KG1 (cell line): ENCODE measurements around the gene ERBB4.
"Not testable (repeated sequence)": the region's sequence is repeated elsewhere in the genome, so short reads cannot be mapped to it uniquely, and the experiment has no call there.

Experiments used
- DNase-seq: peaks from one replicate; lab custom pipeline; 2025; lab: John Stamatoyannopoulos, UW

Gene ERBB4

DNA sequence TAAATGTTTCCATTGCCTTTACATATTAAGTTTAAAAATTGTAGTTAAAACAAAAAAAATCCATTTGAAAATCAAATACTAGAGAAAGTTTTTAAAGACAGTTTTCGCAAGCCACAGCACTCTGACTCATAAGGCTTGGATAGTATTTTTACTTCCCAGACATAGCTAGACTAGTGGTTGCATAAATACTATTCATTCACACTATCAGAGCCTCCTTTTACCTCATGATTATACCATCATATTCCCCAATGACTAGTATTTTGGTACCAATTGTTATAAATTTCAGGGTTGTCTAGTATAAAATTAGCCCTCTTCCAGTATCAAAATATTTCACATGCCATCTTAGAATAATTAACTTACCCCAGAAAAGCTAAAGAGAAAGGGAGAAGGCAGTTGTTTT is 393.5 kb downstream of the ERBB4 start:
- no peak for DNase-seq

DNA sequence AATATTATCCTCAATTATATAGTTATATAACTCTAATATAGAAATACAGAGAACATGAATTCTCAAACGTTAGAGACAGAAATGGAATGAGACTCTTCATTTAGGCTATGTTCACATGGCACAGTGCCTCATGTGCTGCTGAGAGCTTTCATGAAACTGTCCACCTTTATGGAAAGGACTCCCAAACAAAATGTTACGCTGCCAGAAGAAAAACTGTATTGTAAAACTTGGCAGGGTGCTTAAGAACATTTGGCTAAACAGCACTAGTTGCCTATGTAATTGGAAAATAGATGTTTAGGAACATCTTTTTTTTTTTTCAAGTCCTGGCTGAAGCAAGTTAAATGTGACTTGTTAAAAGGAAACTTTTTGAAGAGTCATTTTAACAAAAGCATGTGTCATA is 396.0 kb downstream of the ERBB4 start:
- DNase-seq = no peak

DNA sequence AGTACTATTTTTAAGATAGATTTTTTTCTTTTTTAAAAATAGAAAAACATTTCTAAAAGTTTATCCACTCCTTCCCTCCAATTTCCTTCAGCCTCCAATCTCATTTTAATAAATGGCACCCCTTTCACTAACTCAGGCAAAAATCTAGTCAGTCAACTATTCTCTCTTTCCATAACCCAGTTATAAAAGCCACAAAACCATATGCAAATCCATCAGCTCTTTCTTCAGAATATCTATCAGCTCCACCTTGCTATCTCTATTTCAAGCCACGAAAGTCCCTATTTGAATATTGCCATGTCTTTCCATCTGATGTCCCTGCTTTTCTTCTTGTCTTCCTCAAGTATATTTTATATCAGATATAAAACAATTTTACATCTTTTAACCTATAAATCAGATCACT is 397.1 kb downstream of the ERBB4 start:
- DNase-seq = no peak

DNA sequence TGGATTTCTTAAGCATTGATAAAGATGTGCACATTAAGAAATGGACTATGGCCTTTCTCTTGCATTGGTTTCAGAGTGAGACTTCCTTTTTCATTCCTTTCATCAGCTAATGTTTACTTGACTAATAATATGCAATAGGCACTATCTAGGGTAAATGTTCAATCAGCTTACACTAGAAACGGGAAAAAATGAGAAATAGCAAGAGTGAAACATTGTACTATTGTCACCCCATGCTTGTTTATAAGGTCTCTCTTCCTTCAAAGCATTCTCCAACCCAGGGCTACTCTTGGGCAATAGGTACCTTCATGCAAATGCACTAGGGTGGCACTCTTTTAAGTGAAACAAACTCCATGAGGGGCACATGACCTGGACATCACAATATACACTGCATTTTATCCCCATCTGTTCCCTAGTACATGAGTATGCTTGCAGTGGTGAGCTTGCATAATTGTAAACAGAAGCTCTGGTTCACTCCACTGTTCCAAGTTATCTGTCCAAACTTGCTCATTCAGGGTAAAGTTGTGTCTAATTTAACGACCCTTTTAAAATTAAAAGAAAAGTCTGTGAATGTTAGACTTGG is 402.3 kb downstream of the ERBB4 start:
- no peak for DNase-seq

DNA sequence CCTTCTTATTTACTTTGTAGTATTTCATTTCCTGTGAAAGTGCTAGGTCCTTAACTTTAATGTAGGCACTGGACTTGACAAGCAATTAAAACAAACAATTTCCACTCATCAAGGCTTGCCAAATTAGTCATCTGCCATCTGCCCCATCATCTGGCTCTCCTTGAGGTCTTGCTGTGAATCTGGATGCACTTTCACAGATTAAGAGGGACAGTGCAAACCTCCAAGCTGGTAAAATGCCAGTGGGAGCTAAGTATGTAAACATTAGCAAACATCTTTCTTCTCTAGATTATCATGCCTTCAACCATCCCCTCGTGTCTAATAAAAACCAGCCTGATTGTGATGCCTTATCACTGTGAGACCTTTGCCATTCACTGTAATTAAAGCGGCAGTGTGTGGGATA is 402.9 kb downstream of the ERBB4 start:
- no peak for DNase-seq

DNA sequence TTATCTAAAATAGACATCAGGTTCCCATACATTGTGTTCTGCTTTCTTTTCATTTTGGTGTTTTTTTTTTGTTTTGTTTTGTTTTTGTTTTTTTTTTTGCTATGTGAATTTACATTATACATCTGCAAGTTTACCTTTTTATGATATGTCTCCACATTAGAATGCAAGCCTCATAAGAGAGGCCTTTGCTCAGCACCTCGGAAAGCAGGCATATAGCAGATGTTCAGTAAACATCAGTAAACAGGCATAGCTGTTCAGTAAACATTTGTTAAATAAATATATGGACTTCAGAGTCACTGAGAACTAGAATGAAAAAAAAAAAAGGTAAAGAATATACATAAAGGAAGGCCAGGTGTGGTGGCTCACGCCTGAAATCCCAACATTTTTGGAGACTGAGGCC is 405.3 kb downstream of the ERBB4 start:
- no peak for DNase-seq

DNA sequence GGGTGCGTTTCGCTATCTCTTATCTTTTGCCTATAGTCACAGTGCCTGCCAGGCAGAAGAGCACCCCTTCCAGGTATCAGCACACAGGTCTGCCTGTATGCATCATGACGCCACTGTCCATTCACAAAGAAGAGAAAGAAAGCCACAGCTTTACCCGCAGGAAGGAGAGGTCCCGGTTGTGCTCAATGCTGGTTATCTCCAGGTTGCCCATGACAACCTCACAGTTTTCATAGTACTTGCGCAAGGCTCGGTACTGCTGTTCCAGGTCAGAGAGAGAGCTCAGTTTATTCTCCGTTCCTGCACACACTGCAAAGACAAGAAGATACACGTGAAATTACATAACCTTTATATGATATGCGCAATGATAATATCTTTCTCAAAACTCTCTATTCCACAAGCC is 414.0 kb downstream of the ERBB4 start:
- DNase-seq = no peak

DNA sequence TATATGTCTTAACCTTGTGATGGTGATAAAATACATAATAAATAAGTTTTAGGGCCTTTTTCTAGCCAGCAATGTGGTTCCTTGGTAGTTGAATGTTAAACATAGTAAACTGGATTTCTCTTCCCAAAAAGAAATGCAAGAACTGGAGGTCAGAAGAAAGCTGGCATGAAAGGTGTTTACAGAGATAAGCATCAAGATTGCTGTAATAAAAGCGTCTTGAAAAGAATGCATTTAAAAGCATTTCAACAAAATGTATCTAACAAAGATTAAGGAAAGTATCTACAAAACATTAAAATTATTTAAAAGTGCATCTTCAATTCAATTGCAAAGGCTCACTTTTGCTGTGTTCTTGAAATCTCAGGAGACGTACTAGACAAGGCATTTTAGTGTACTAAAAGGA is 419.0 kb downstream of the ERBB4 start:
- DNase-seq = no peak

DNA sequence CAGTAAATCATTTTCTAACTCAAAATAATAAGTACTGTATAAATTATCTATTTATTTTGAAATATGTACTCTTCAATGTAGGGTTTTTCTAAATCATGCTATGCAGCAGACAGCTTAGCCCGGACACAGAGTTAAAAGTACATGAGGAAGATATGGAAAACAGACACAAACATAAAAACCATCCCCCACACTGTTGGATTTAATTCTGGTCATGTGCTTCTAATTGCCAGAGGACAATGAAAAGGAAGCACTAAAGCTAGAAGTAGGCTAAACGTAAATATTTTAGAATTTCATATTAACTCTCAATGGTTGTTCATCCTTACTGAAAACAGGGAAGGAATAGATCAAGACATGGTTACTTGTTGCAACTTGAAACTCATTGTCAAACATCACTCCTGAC is 420.7 kb downstream of the ERBB4 start:
- DNase-seq = no peak

DNA sequence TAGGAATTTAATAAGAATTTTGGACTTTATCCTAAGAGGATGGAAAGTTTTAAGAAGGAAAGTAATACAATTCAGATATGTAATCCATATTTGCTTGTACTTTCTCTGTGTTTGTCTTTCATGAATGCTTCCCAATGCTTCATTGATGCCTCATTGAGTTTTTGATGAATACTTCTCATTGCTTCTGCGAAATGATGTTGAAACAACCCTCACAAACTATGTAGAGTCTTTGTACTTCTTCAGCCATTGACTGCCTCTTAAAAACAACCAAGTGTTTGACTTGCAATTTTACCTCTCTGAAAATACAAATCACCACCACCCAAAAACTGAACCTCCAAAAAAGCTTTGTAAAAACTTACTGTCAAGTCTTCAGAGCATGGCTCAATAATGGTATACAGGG is 424.1 kb downstream of the ERBB4 start:
- DNase-seq = no peak

DNA sequence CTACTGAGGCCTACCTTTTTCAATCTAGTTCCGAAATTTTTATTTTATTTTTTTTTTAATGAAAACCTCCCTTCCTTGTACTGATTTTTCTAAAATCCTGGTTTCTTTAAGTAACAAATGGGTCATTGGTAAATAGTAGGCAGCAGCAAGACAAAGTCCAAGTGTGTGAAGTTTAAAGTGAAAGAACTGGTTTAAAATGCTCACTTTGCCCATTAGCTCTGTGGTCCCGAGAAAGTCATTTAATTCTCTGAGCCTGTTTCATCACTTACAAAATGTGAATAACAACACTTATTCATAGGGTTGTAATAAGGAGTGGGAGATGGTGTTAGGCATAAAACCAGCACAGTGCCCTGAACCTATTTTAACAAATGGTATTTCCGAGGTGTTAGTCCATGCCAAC is 426.2 kb downstream of the ERBB4 start:
- no peak for DNase-seq

DNA sequence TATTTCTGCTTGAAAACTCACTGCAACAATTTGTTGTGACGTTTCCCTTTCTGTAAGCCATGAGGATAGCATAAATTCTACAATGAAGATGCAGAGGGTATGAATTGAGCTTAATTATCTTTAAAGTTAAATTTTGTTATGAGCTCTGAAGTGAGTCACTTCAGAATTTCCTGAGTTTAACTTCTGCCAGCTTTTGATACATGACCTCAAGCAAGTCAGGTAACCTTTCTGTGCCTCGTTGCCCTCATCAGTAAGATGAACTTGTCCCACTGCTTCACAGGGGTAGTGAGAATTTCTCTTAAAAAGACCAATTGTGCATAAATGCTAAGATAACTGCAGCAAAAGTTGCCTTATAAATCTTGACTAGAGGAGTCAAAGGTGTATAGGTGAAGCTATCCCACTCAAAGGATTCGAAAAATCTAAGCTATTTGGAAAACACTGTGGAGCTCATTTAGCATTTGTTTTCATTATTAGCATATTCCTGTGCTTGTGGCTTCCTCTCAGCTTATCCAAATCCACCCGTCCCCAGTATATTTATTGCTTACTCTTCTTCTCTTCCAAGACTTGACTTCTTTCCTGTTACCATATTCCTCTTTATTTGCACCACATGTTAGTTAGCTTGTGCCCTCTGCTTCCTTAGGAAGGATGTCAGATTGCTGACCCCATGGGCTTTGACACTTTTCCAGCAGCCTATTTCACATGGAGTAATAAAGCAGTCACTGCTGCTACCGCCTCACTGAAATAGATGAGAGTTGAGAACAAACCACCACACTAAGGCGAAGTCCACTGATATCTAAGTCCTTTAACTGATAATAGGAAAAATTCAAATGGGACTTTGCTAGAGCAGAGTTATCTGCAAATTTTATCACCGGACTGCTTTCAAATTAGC is 428.6 kb downstream of the ERBB4 start:
- no peak for DNase-seq

DNA sequence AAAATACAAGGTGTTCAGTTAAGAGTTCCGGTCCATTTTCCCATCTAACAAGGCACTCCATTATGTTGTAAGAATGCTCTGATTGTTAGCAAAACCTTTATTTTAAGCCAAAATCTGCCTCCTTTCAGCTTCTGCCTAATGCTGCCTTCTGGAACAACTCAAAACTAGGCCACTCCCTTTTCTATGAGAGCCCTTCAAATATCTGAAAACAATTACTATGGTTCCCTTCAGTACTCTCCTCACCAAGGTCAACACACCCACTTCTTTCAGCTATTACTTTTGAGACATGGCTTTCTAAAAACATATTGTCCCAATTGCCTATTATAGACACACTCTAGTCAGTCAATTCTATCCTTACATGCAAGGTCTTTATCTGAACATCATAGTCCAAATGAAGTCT is 429.4 kb downstream of the ERBB4 start:
- DNase-seq = no peak

DNA sequence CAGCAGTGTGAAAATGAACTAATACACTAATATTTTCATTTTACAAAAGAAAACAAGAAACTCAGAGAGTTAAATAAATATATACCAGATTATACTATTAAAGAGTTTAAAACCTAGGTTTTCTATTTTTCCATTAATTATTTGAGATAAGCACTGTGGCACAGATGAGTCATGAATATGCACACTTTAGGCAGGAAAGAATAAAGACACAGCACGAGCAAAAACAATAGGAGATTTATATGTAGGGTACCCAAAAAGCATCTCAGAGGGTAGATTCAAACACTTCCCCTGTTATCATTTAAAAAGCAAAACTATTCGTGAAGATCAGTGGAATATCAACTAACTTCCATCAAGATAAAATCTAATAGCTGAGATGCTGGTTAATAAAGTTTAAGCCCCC is 430.6 kb downstream of the ERBB4 start:
- DNase-seq = no peak

DNA sequence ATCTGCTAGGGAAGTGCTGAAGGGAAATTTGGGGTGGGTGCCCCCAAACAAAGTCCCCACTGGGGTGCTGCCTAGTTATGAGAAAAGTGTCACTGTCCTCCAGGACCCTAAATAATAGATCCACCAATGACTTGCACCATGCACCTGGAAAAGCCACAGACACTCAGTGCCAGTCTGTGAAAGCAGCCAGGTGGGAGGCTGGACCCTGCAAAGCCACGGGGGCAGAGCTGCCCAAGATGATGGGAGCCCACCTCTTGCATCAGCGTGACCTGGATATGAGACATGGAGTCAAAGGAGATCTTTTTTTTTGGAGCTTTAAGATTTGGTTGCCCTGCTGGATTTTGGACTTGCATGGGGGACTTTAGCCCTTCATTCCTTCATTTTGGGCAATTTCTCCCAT is 431.6 kb downstream of the ERBB4 start:
- no peak for DNase-seq

DNA sequence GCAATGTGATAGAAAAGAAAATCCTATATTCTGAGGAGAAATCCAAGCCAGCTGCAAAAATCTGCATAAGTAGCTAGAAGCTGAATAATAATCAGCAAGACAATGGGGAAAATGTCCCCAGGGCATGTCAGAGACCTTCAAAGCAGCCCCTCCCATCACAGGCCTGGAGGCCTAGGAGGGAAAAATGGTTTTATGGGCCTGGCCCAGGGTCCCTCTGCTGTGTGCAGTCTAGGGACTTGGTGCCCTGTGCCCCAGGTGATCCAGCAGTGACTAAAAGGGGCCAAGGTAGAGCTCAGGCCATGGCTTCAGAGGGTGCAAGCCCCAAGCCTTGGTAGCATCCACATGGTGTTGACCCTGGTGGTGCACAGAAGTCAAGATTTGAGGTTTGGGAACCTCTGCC is 432.1 kb downstream of the ERBB4 start:
- DNase-seq = not testable (repeated sequence)

DNA sequence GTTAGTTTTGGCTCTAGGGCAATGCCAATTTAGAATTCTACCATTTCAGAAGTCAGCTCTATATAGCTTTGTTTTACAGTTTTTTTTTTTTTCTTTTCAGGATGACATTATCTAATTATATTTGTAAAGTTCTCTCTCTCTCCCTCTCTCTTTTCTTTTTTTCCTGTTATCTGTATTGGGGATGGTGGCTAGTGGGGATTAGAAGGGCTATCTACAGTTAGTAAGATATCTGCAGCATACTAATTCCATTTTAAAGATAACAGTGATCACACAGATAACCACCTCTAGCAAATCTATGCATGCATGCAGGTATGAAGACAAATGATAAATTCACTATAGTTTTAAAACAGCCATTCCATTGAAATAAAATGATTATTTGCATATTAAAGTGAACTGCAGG is 438.9 kb downstream of the ERBB4 start:
- DNase-seq = no peak

DNA sequence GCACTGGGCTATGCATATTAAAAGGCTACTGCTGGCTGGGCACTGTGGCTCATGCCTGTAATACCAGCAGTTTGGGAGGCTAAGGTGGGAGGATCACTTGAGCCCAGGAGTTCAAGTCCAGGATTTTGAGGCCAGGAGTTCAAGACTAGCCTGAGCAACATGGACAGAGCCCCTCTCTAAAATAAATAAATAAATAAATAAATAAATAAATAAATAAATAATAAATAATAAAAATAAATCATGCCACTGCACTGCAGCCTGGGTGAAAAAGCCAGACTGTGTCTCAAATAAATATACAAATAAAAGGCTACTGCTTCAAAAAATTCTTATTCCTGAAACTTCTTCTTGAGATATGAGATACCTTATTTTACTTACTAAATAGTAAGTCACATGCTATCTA is 439.6 kb downstream of the ERBB4 start:
- no peak for DNase-seq

DNA sequence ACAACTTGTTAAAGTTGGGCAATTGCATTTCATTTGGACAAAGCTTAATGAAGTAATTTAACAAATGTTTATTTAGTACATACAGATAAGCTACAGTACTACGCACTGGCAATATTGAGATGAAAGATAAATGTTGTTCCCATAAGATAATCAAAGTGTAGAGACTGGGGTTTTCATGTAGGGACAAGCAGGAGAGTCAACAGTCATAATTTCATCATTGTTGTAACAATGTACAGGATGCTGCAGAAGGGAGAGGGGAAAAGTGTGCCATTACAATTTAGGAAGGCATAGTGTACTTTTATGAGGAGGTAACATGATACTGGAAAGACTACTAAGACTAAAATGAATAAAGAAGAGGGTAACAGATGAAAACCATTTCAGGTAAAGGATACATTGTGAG is 441.6 kb downstream of the ERBB4 start:
- DNase-seq = no peak

DNA sequence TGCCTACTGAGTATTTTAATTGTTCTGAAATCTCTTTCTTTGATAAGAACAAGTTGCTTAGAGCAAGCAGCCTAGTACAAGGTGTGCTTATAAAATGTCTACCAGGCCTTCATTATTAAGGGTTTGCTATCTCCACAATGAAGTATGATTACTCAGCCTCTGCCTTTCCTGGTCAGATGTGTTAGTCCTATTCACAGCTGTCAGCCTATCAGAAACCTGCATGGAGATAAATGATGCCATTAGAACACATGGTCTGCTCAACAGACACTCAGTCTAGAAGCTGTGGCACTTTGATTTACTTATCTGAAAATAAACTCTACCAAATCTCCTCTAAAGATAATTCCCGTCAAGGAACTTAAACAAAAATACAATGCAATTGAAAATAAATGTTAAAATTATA is 448.7 kb downstream of the ERBB4 start:
- no peak for DNase-seq

DNA sequence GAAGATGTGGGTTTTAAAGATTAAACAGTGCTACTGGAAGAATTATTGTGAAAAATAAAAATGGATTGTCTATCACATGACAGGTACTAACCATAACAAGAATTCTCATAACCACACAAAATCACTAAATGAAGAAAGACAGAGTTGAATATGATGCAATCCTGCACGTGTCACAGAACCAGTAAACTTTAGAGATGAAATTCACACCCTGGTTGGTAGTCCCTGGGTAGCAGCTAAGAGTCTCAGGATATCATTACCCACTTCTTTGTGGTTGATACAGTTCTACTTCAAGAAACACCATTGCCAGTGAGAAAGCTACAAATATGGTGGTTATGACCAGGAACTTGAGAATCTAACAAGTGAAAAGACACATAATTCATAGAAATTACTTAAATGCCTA is 450.2 kb downstream of the ERBB4 start:
- no peak for DNase-seq

DNA sequence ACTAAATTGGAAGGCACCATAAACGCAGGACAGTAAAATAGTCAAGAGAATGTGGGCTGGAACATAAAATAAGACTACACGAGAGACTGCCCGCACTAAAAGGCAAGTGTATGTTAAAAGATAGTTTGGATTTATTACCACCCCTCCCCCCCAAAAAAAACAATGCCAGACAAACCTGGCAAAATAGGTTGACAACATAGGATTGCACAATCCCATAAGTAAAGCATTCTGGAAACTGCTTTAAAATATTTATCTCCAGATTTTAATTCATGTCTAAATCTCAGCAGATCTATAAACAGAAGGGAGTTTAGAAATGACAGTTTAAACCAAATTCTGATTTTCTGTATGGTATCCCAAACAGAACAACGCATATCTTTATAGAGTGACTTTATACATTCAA is 455.1 kb downstream of the ERBB4 start:
- DNase-seq = no peak

DNA sequence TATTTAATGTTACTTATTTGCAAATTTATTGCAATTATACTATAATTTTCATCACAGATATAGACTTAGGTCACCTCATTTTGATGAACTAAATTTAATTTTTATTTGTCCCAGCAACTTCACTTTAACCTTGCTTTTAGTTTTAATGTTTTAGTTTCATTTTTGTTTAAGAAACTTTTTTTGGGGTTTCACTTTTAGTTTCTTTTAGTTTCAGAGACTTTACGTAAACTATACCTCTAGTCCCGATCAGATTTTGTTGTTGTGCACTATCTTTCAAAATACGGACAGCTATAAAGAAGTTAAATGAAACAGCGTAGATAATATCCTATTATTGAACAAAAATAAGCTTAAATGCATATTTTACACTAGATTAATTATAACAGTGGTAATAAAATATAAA is 460.5 kb downstream of the ERBB4 start:
- DNase-seq = no peak

DNA sequence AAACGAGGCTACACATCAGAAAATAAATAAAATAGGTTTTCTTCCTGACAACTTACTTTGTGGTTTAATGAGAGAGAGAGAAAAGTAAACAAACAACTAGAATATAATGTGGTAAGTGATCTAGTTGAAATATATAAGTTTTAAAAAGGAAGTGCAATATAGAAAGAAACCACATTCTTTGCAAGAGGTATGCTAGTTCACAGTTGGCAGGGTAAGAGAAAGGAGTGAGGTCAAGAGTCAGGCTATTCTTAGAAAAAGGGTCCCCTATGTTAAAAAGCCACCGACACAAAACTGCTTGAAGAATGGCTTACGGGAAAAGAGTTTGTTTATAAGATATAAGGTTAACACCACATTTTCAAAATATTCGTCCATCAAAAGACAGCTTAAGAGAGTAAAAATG is 462.1 kb downstream of the ERBB4 start:
- DNase-seq = no peak
